NCI-H446 treated with DMSO at 0.1 percent for 48 hours (cell line): ENCODE results near the gene LIFR.
A peak's percentile ranks its signal among the peaks of the same experiment; 100 is the strongest.

Experiments used
- DNase-seq: peaks from one replicate; lab custom pipeline; 2025; lab: John Stamatoyannopoulos, UW

Gene LIFR

DNA sequence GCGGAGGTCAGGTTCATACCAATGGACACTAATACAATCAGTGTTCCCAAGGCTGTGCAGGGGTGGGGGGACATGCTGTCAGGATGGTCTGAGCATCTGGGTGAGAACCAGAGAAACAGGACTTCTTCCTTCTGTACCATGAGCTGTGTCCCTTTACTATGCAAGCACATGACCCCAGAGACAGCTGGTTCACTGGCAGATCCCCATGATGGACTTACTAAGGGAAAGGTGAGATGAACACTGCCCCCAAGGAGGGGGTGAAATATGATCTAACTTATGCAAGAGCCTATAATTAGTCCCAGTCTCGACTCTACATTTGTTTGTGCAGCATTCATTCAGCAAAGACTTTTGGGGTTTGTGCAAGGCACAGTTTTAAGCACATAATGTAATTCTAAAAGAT lies 91.4 kb downstream of the LIFR start:
- DNase-seq = no peak

DNA sequence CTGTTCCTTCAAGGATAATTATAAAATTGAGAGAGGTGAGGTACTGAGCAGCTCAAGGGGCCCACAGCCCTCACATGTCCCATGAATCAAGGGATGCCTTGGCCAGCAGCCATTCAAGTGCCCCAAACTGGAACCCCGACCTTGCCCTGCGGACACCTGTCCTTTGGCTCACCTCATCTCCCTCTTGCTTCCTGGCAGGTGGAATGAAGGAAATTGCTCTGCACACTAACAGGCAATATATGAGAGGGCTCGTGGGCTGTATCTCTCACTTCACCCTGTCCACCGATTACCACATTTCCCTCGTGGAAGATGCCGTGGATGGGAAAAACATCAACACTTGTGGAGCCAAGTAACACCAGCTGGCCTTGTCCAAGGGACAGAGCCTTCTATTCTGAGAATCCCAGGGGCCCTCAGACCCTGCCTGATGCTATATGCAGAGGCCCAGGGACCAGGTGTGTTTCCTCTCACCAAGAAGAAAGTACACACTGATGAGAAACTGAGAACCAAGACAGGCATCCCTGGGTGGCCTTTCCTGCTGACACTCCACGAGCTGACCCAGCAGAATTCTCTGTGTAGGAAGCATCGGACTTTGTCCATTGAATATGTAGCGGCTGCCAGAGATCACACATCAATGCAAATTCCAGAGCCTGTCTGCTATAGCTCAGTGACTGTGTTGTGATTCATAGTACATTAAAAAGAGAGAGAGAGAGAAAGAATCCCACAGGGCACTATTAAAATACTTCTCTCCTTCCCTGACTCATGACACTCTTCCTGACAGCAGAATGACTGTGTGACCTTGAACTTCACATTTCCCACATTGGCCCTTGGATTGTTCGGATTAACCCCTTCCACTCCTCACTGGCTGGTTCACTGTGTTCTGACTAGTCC lies 92.6 kb downstream of the LIFR start:
- DNase-seq = no peak

DNA sequence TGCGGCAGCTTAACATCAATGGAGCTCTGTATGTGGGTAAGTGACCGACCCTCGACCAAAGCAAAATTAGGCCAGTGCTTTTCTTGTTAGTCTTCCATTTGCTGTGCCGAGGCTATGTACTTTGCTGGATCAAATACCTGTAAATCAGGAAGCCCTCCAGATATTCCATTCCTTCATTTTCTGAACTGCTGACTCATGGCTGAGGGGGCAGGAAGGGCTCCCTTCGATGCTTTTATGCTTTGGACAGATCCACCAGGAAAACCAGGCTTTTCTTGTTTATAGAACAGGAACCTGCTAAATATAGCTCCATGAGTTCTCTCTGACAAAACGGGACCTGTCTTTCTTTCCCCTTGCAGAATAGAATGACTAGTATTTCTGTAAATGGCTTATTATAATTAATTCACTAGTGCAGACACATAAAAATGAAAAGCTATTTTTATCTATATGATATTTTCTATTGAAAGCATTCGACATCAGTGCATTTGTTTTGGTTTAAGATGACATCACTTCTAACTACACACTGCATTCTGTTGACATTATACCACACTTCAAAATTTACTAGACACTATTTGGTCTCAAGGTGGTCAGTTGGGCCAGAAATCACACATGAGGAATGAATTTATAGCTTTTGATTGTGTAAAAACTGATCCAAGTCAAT lies 93.3 kb downstream of the LIFR start:
- DNase-seq = no peak

DNA sequence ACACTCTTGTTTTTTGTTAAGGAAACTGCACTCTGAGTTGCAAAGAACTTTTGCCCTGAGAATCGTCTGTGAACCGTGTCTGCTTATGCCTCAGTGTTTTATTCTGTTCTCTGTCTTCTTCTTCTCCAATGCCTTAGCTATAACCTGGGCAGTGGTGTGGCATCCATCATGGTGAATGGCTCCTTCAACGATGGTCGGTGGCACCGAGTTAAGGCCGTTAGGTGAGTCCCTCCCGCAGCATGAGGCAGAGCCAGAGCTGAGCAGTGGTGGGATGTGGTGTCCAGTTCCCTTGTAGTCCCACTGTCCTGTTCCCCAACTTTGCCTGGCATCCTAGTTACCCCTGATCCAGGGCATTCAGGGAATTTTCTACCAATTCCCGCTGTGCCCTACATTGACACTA lies 98.3 kb downstream of the LIFR start:
- no peak for DNase-seq

DNA sequence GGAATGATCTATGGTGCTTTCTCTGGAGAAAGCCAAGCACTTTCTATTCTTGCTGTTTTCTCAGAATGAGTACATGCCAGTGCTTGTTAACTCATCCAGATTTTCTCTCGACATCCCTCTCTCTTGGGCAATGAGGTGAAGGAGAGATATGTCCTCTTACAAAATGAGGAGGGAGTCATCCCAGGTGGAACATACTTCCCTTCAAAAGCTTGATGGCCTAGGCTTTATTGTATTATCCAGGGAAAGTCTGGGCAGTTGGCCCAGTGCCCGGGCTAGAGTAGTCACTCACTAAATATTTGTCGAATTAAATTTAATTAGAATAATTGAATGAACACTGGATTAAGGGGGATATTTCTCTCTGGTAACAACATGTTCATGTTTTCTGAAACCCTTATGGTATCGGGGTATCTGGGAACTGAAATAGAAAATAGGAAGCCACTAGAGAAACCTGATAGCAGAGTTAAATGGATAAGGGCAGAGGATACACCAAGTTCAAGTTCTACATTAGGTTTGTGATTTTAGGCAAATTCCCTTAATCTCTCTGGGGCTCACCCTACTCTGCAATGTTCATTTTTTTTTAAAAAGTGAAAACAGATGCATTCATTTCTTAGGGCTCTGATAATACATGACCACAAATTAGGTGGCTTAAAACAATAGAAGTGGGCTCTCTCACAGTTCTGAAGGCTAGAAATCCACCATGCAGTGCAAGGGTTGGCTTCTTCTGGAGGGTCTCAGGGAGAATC lies 99.6 kb downstream of the LIFR start:
- no peak for DNase-seq

DNA sequence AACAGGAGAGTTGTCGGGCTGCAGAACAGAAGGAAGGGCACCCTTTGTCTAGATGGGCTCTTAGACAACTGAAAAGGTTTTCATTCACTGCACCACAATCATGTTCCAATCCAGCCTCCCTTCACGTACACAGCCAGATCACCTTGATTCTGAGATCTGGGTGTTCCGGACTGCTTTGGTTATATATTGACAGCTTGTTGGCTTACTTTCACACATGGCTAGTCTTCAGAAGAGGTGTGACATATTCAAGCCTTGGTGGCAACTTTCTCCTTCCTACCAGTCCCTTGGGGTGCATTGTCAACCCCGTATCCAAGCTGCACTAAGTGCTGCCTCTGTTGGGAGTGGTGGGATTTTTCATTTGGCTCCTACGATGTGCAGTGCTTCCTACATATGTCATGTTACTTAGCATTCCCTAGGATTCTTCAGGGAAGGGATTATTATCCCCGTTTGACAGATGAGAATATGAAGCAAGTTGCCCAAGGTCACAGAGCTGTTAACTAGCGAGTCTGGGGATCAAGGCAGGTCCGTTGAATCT lies 100.6 kb downstream of the LIFR start:
- DNase-seq = no peak

DNA sequence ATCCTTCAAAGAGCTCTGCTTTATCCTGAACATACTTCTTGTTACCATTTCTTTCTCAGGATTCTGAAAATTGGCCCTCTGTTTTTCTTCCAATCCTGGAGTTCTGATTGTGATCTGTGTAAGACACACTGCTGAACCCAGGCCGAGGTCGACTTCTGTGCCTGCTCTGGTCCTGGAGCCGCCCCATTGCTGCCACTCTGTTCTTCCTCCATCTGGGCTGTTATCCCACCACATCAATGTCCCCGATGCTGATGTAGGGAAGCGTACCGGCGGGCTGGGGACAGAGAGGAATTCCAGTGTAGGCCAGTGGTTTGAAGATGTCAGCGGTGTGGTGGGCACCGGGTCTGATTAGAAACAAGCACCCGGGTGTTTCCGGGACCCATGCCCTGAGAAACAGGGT lies 102.5 kb downstream of the LIFR start:
- no peak for DNase-seq

DNA sequence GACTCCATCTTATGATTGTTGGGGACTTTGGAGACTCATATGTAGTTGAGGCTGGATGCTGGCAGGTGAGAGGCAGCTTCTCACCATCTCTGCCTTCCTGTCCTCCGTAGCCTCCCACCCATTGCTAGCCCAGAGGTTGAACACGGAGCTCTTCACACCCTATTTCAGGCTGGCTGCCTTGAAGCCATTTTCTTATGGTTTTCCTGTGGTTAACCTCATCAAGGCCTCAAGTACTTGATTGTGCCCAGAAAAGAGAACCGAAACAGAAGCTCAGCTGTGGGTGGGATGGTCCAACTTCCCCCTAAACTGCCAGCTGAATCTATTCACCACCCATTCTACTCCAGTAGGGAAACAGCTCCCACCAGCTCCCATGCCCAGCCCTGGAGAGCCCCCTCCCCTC lies 102.9 kb downstream of the LIFR start:
- no peak for DNase-seq

DNA sequence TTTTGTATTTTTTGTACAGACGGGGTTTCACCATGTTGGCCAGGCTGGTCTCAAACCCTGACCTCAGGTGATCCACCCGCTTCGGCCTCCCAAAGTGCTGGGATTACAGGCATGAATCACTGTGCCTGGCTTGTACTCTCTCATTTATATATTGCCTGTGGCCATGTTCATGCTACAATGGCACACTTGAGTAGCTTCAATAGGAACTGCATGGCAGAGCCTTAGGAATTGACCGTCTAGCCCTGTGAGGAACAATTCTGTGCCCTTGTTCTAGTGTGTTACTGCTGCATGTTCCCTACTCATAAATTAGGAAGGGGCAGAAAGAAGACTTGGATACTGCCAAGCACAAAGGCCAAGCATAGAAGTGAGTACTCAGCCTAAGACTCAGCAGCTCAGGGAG lies 104.2 kb downstream of the LIFR start:
- DNase-seq = no peak

DNA sequence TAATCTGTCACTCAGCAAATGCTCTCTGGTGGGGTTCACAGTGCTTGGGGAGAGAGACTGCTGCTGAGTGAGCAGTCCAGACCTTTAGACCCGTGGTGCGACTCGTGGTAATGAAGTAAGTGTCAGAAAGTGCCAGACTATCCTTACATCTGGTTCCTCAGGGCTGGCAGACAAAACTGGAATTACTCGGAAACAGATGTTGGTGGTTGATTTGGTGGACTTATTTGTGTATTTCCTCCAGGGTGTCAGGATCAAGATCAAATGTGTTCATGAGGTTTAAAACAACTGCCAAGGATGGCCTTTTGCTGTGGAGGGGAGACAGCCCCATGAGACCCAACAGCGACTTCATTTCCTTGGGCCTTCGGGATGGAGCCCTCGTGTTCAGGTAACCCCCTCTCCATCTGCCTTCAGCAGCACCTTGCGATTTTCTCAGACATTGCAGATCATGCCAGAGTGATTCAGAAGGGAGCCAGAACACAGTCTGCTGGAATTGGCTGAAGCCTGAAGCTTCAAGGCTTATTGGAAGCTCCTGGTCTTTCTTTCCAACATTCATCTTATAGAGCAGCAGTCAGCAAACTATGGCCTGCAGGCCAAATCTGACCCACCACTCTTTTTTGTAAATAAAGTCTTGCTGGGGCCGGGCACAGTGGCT lies 105.2 kb downstream of the LIFR start:
- no peak for DNase-seq

DNA sequence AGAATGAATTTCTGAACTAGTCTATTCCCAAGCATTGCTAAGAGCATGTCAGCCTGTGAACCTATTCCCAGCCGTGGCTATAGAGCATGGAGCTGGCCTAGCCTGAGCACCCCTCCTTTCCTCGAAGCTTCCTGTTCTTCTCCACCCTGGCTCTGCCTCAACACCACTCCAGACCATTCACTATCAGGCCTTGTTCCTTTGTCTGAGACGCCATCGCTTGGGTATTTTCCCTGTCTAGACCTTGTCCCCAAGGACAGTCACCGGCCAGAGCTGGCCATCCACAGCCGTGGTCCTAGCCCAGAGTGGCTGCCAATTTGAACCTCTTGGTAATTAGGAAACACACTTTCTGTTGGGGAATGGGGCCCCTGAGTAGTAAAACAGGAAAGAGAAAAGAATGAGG lies 105.8 kb downstream of the LIFR start:
- no peak for DNase-seq

DNA sequence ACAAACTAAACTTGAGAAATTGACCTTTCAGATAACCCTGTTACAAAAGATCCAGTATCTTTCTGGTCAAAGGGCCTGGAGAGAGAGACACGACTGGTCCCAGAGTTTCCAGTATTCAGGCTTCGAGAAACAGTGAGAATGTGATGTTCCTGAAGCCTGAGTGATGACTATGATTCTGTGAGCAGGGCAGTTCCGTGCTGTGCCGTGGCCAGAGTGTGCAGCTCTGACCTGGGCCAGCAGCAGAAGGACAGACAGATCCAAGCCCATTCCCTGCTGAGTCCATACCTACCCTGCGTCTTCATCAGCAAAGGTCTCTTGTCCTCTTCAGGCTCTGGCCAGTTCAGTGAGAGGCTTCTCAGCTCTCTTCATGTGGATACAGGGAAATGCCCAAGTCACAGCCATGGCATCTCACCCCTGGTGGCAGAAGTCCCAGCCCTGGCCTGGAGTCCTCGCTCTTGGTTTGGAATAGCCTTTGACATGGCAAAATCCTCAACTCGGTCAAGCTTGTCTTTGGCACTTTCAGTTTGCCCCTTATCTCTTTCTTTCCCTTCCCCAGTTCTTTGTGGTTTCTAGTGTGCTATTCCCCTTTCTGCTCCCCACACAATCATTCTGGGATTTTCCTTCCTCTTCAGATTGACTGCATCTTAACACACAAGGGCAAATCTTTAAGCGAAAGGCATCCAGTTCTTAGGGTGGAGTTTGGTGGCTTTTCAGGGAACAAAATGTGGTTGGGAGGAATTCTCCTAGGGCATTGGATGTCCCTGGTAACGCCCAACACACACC lies 107.7 kb downstream of the LIFR start:
- DNase-seq = no peak

DNA sequence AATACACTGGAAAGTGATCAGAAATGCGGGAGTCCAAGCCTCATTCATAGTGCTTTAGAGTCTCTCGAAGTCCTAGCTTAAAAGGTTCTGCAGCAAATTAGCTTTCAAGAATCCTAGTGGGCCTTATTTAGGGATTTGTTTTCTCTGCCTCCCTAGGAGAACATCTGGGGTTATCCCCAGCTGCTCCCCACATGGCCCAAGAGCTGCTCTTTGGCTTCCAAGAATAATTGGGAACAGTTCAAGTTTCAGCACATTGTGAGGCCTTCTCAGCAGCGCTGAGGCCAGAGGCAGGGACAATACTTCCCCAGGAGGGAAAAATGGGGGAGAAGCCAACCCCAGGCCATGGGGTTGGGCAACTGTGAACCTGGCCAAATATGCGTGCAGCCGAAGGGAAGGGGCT lies 108.7 kb downstream of the LIFR start:
- DNase-seq = no peak

DNA sequence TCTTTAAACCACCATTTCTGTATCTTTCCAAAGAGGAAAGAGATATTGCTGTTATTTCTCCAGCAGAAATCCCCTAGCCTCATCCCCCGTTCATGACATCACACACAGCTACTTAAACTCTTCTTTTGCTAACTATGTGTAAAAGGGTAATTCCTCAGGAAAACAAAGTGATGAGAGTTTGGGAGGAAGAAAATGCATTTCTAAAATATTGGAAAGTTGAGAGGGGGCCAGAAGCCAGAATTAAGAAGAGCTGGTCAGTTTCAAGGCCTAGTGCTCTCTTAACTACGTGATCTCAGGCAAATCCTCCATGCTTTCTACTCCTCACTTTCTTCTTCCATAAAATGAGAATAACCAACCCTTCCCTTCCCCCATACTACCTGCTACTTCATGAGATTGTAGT lies 109.4 kb downstream of the LIFR start:
- no peak for DNase-seq

DNA sequence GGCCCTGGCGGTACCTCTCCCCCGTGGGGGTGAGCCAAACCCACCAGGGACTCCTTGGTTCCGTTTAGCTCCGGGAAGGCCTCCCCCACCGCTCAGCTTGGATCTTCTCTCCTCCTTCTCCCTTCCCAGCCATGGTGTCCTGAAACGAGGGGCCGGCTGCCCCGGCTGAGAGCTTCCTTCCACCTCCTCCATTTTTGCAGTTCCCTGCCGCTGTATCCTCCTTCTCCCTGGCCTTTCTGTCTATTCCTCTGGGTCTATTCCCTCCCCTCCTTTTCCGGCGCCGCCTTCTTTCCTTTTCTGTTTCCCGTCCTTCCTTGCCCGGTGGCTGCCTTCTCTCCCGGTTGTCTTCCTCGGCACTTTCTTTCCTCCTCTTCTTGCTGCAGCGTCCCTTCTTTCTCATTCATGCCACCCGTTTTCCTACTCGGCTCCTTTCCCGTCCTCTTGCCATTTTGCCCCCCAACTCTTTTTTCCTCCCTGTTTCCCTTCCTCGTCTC lies 110.4 kb downstream of the LIFR start:
- no peak for DNase-seq

DNA sequence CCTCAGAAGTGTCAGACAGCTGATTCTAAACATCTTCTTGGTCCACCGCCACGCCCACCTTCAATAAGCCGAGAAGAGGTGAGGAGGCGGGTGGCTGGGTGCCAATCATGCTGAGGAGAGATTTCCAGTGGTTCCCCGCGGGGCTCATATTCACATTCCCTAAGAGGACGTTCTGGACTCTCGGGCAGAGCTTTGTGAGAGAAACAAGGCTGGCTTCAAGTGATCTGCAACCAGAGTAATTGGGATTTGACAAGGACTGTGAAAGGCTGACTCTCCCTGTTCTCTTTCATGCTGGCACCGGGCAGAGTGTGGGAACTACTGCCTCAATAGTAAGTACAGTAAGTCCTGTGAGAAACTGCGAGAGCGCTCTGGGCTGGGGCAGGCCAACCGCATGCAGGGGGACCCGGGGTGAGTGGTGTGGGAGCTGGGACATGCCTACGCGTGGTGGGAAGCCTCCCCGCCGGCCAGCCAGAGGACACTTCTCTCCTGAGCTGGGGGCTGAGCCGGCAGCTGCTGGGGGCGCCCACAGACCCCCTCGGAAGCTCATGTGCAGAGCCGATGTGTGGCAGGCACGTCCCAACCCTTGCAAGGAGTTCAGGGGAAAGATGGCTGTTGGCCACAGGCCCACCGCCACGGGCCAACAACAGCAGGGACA lies 110.9 kb downstream of the LIFR start:
- DNase-seq = no peak

DNA sequence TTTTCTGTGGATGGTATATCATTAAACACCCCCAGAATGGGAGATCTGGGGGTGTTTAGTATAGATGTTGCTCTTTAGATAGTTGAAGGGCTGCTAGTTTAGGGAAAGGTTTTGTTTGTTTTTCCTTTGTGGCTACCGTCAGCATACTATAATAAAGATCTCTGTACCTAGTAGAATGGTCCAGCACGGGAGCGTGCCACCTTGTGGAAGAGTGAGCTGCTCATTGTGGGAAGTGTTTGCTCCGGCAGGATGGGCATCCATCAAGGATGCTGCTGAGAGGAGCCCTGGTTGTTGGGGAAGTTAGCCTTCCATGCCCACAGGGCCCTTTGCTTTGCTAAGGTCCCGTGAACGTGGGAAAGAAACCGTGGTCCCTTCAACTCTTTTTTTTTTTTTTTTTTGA lies 113.1 kb downstream of the LIFR start:
- DNase-seq = no peak

DNA sequence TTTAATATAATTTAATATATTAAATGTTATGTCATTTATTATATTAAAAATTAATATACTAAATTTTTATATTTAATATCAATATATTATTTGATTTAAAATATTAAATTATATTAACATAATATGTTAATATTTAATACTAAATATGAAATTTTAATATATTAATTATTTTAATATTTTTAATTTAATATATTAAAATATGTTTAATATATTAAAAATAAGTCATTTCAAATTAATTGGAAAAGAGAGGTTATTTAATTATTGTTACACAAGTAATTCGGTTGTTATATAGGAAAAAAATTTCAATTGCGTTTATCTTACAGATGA lies 114.2 kb downstream of the LIFR start:
- DNase-seq = no peak

DNA sequence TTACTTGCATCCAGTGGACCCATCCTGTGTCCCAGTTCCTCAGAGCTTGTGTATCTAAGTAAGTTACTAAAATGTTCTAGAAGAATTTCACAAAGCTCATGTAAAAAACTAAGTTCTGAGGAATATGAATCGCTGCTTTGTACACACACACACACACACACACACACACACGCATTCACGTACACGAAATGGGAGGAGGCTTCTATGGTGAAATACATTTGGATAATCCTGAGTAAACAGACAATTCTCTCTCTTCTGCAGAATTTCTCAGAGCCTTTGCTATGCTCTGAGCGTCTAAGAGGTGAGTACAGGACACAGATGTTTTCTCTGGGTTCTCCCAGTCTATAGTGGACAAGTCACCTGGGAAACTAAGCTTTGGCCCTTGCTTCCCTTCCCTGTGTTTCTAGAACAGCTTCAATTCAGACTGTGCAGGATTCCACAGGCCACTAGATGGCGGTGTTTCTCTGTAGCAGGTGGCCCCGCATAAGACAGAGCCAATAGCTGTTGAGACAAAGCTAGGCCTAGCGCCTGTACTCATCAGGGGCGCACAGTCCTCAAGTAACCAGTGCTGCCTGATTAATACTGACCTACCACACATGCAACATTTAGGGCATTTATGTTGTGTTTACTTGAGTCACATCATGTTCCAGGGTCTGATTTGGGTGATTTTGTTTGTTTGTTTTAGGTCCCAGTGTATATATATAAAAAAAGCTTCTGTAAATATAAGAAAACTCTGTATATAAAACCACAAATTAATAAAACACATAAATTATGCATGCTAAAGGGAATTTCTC lies 114.8 kb downstream of the LIFR start:
- DNase-seq = peak; percentile 72

DNA sequence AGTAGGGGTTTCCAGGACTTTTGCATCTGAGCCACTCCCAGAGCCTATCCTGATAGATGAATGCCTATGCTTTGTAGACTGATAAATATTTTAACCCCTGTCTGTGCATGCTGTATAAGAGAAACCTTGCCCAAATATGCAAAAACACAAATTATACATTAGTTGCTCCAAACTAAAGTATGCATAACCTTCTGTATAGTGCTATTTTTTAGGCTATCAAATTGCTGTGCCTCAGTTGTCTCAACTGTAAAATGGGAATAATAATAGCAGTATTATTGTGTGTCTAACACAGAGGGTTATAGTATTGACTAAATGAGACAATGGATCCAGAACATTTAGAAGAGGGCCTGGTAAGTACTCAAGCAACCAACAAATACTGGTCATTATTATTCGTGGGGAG lies 117.7 kb downstream of the LIFR start:
- DNase-seq = no peak
